ENCODE data around the gene SCAF1.

SCAF1 gene

GRCh38 chr19:49665351-49666119 is 23.5 kb downstream of the SCAF1 start, which contains the start of the genes BCL2L12 and IRF3:
Gene BCL2L12, plus strand, starts transcription at chr19:49665933. Its CDS starts 760 bp downstream, at chr19:49666693.
Gene IRF3, minus strand, starts transcription at chr19:49665857. Its CDS starts 1,019 bp downstream, at chr19:49664838.
- DNase-seq (ENCODE audit: low spot score) = peak; percentile 99
- no peak for TF ChIP-seq CTCF (IDR thresholded peaks at IDR 0.05; ENCODE audit: borderline replicate concordance, control extremely low read depth, extremely low read depth, insufficient read depth, missing control alignments)
- in situ Hi-C loops (cut with MboI; ENCODE audit: low sequenced_read_pairs, unreplicated experiment) = no loop called here

- no peak for DNase-seq (ENCODE audit: low spot score)
- no peak for TF ChIP-seq CTCF (IDR thresholded peaks at IDR 0.05; ENCODE audit: borderline replicate concordance, control extremely low read depth, extremely low read depth, insufficient read depth, missing control alignments)
- in situ Hi-C loops (cut with MboI; ENCODE audit: low sequenced_read_pairs, unreplicated experiment) = no loop called here
These were observed 24.1 kb downstream of the SCAF1 start for GRCh38 chr19:49666120-49666444.

- TF ChIP-seq CTCF (IDR thresholded peaks at IDR 0.05; ENCODE audit: borderline replicate concordance, control extremely low read depth, extremely low read depth, insufficient read depth, missing control alignments) = no peak
- in situ Hi-C loops (cut with MboI; ENCODE audit: low sequenced_read_pairs, unreplicated experiment) = no loop called here
- no peak for DNase-seq (ENCODE audit: low spot score)
These were observed 25.5 kb downstream of the SCAF1 start for GRCh38 chr19:49667473-49667872.

GRCh38 chr19:49669516-49669915 is 27.5 kb downstream of the SCAF1 start:
- DNase-seq (ENCODE audit: low spot score) = no peak
- no peak for TF ChIP-seq CTCF (IDR thresholded peaks at IDR 0.05; ENCODE audit: borderline replicate concordance, control extremely low read depth, extremely low read depth, insufficient read depth, missing control alignments)
- in situ Hi-C loops (cut with MboI; ENCODE audit: low sequenced_read_pairs, unreplicated experiment) = no loop called here

DNA sequence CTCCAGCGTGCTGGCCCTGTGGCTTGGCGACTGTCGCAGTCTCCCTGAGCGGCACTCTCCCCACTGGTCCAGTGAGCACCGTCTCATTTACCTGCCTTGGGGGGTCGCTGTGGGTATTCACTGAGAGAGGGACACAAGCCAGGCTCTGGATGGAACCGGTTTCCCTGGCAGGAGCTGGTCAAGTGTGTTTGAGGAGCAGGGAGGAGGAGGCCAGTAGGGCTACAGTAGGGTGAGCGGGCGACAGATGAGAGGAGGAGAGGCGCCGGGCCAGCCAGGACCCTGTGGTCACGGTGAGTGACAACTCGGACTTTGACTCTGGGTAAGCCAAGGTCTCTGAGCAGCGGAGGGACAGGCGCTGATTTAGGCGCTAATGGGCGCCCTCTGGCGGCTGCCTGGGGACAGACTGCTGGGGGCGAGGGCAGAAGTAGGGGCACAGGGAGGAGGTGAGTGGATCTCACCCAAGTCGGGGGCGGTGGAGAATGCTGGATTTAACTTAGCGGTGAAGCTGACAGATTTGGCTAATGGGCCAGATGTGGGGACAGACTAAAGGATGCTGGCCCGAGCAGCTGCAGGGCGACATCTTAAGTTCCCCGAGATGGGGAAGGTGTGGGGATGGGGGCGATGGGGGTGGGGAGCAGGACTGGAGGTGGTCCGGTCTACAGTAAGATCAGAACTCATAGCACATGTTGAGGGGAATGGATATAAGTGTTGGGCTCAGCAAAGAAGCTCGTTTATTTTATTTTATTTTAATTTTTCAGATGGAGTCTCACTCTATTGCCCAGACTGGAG is 30.3 kb downstream of the SCAF1 start:
- DNase-seq (ENCODE audit: low spot score) = peak; percentile 89
- peak; percentile 97 for TF ChIP-seq CTCF (IDR thresholded peaks at IDR 0.05; ENCODE audit: borderline replicate concordance, control extremely low read depth, extremely low read depth, insufficient read depth, missing control alignments)
- in situ Hi-C loops (cut with MboI; ENCODE audit: low sequenced_read_pairs, unreplicated experiment) = no loop called here

DNA sequence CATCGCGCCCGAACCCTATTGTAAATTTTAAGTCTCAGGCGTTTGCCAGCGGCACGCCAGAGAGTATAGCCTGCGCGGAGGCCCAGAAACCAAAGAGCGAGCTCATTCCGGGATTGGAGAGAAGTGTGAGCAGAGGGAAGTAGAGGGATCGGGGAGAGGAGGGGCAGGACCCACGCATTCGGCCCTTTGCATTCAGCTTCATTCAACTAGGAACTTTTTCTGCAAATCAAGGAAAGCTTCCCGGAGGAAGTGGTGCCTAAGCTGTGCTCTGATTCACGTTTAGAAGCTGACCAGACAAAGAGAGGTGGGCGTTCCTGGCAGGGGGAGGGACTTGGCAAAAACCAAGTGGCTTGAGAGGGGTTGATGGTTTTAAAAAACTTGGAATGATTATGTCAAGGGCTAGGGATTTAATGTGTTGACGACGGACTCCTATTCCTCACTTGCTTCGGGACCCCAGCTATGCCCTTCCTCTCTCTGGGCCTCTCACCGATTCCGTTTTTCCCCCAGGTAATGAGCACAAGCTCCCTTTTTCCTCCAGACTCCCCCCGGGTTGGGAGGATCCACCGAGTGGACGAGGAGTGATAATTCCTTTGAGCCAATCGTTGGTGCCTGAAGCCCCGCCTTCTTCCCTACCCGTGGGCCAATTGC is 34.3 kb downstream of the SCAF1 start:
- DNase-seq (ENCODE audit: low spot score) = peak; percentile 80
- no peak for TF ChIP-seq CTCF (IDR thresholded peaks at IDR 0.05; ENCODE audit: borderline replicate concordance, control extremely low read depth, extremely low read depth, insufficient read depth, missing control alignments)
- in situ Hi-C loops (cut with MboI; ENCODE audit: low sequenced_read_pairs, unreplicated experiment) = no loop called here

Data from GM13976 (cell line).